Epithelial cell of prostate (primary cell): Measurements from ENCODE around the gene USP43.

Source experiments
- DNase-seq: peaks from one replicate; pipeline ENCODE4 v3.0.0-alpha.2; 2011; ENCODE audit warnings: low read depth, low spot score
- H3K27ac ChIP-seq: fragments of 450-650 bp; 2 replicates; pipeline ENCODE4 v1.5.1; 2017; ENCODE audit warnings: mild to moderate bottlenecking

Gene USP43

GRCh38 chr17:9768381-9768934 lies 123.1 kb downstream of the USP43 start:
- H3K27ac ChIP-seq = no peak overlapping the region
- DNase-seq = no peak

- no peak overlapping the region for H3K27ac ChIP-seq
- no peak for DNase-seq
These were observed 123.8 kb downstream of the USP43 start for GRCh38 chr17:9769036-9769695.

- no peak overlapping the region for H3K27ac ChIP-seq
- DNase-seq = no peak
These were observed 126.1 kb downstream of the USP43 start for GRCh38 chr17:9771465-9771864.

DNA sequence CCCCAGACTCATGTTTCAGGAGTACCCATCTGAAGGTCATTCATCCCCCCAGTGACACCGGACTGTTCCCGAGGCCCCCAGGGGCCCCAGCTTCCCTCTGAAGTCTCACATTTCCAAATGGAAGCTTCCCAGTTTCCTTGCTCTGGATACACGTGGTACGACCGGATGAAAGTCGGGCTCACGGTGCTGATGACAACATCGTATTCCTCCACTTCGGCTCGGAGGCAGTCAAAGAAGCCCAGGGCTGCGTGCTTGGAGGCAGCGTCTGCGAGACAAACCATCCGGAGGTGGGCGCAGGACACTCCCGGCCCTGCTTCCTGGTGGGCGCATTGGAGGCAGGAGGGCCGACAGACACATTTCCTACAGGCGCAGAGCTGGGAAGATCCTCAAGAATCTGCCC lies 127.3 kb downstream of the USP43 start:
- no peak for DNase-seq
- H3K27ac ChIP-seq = no peak overlapping the region

GRCh38 chr17:9776911-9777310 lies 131.6 kb downstream of the USP43 start:
- DNase-seq = no peak
- H3K27ac ChIP-seq = no peak overlapping the region
